Activated naive CD8-positive, alpha-beta T cell treated with anti-CD3 and anti-CD28 coated beads, Interleukin-2, amount 10 ng/mL, durations not matched to agents 7 days and 5 days (primary cell): ENCODE measurements around the gene PRDM12. TPM values are rescaled to one million over a fixed set of nuclear protein-coding genes. Genes with fewer than 3 reads are reported as not detected.
A peak's percentile ranks its signal among the peaks of the same experiment; 100 is the strongest.
"Not testable (repeated sequence)": the region's sequence is repeated elsewhere in the genome, so short reads cannot be mapped to it uniquely, and the experiment has no call there.

ENCODE experiments used
- ATAC-seq: fragments of 150-1000 bp; cut with Tn5 transposase; one replicate; pipeline ENCODE4 v1.10.0; 2021; ENCODE audit warnings: low read depth, moderate library complexity
- POLR2A ChIA-PET: fragments of 350-600 bp; sonication (Branson Sonifier 250); formaldehyde crosslinking; loops from one replicate; lab custom pipeline; 2021; ENCODE audit warnings: antibody characterized with exemption; lab: Charles Lee
- DNase-seq: peaks from one replicate; pipeline ENCODE4 v3.0.0; 2021
- H3K27ac Mint-ChIP-seq: one replicate; pipeline ENCODE4 v1.8.0; 2022; ENCODE audit warnings: mild to moderate bottlenecking, mixed read lengths
- H3K27me3 Mint-ChIP-seq: one replicate; pipeline ENCODE4 v1.8.0; 2022; ENCODE audit warnings: mild to moderate bottlenecking, moderate library complexity, mixed read lengths
- H3K36me3 Mint-ChIP-seq: one replicate; pipeline ENCODE4 v1.8.0; 2021; ENCODE audit warnings: mild to moderate bottlenecking, mixed read lengths
- H3K4me1 Mint-ChIP-seq: one replicate; pipeline ENCODE4 v1.8.0; 2021; ENCODE audit warnings: mixed read lengths
- H3K4me3 Mint-ChIP-seq: one replicate; pipeline ENCODE4 v1.8.0; 2022; ENCODE audit warnings: mild to moderate bottlenecking, moderate library complexity, mixed read lengths
- H3K9me3 Mint-ChIP-seq: one replicate; pipeline ENCODE4 v1.8.0; 2021; ENCODE audit warnings: mixed read lengths
- total RNA-seq, 2 experiments: library from RNA; stranded (reverse); gene quantifications; one replicate each; pipeline ENCODE4 v1.2.3, GENCODE V29; 2021

PRDM12 gene
- total RNA-seq, 2 experiments from 2014 or later, result 0.17 TPM; not detected in 1

DNA sequence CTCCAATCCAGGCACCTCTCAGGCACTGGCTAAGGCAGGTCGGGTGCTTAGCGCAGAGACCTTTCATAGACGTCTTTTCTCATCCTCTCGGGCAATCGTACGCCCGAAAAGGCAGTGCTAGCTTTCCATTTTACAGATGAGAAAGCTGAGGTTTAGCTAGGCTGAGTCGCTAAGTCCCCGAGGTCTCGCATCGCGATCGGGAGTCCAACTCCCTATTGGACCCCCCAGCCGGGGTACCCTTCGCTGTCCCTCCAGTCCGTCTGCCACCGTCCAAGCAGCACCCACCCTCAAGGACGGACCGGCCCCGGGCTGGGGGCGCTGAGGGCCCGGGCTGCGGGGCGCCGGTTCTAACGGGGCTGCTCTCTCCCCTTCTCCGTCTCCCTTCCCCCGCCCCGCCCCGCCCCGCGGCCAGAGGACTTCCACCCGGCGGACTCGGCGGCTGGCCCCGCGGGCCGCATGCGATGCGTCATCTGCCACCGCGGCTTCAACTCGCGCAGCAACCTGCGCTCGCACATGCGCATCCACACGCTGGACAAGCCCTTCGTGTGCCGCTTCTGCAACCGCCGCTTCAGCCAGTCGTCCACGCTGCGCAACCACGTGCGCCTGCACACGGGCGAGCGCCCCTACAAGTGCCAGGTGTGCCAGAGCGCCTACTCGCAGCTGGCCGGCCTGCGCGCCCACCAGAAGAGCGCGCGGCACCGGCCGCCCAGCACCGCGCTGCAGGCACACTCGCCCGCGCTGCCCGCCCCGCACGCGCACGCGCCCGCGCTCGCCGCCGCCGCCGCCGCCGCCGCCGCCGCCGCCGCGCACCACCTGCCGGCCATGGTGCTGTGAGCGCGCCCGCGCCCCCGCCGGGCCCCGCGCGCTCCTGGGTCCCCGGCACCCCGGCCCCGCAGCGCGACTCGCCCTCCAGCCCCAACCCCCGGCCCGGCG lies 16.7 kb downstream of the PRDM12 start:
- H3K4me3 Mint-ChIP-seq, result no peak overlapping the region
- POLR2A ChIA-PET, result interaction anchor here (1.8 kb wide), 1 partner anchor 12 kb away, joined by 4 read pairs; the partner anchor contains the start of gene EXOSC2
- no peaks in the 10 kb centered on the region for H3K9me3 Mint-ChIP-seq
- H3K4me1 Mint-ChIP-seq, result peaks cover 6% of the 10 kb centered on the region
- H3K36me3 Mint-ChIP-seq, result no peaks in the 10 kb centered on the region
- H3K27ac Mint-ChIP-seq, result no peak overlapping the region
- ATAC-seq (peak; percentile 48), DNase-seq (peak; percentile 68)
- H3K27me3 Mint-ChIP-seq, result peaks cover 32% of the 10 kb centered on the region

DNA sequence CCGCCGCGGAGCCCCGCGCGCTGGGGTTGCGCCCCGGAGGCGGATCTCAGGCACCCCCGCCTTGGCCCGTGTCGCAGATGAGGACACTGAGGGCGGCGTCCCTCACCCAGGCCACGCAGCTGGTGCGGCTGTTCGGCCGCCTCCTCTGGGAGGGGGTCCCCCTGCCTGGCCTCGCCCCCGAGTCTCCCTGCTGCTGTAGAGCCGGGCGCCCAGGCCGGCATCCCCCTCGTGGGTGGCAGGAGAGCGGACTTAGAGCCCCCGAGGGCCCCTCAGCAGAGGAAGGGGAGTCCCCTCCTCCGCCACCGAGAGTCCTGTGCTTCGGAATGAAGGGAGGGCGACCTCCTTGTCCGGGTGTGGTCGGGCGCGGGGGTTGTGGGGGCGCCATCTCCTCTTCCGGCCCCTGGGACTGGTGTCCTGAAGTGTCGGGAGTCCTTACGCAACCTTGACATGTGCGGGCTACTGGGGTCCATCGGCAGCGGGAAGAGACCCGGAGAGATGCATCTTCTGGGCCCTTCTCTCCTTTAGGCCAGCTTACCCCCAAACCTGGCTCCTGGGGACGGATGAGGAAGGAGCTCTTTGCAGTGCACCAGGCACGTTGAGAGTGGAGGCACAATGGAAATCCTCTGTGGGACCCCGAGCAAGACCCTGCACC lies 17.5 kb downstream of the PRDM12 start:
- Mint-ChIP-seq H3K36me3 (no peaks in the 10 kb centered on the region), H3K27me3 (peaks cover 32% of the 10 kb centered on the region), H3K9me3 (no peaks in the 10 kb centered on the region), H3K27ac (no peak overlapping the region), H3K4me1 (peaks cover 6% of the 10 kb centered on the region), H3K4me3 (peak overlapping the region; percentile 87)
- POLR2A ChIA-PET, result interaction anchor here (0.9 to 1.8 kb wide), 2 partner anchors 11 to 219 kb away, joined by 3 to 4 read pairs; partner anchors contain the start of gene EXOSC2
- ATAC-seq (peak; percentile 23), DNase-seq (peak; percentile 63)

GRCh38 chr9:130682421-130683121 lies 18.2 kb downstream of the PRDM12 start:
- POLR2A ChIA-PET, result interaction anchor here (0.7 to 1.8 kb wide), 3 partner anchors 11 to 412 kb away, joined by 3 to 4 read pairs (median 3); partner anchors contain the start of gene EXOSC2
- Mint-ChIP-seq H3K36me3 (no peaks in the 10 kb centered on the region), H3K27me3 (peaks cover 28% of the 10 kb centered on the region), H3K27ac (peak overlapping the region; percentile 2), H3K4me1 (peaks cover 6% of the 10 kb centered on the region), H3K4me3 (peak overlapping the region; percentile 87), H3K9me3 (no peaks in the 10 kb centered on the region)
- DNase-seq (peak; percentile 69), ATAC-seq (no peak)

GRCh38 chr9:130685104-130685503 lies 20.7 kb downstream of the PRDM12 start:
- POLR2A ChIA-PET, result interaction anchor here (0.9 kb wide), 1 partner anchor 222 kb away, joined by 3 read pairs; no protein-coding TSS in a partner anchor

GRCh38 chr9:130685945-130686344 lies 21.6 kb downstream of the PRDM12 start:
- POLR2A ChIA-PET, DNase-seq, H3K27ac Mint-ChIP-seq, H3K4me3 Mint-ChIP-seq, H3K36me3 Mint-ChIP-seq, H3K9me3 Mint-ChIP-seq, ATAC-seq: not testable (repeated sequence)
- Mint-ChIP-seq H3K27me3 (peaks cover 13% of the 10 kb centered on the region), H3K4me1 (peaks cover 16% of the 10 kb centered on the region)

More at GRCh38 chr9:130685104-130685503, 20.7 kb downstream of the PRDM12 start:
- no peak overlapping the region for H3K4me3 Mint-ChIP-seq
- H3K36me3 Mint-ChIP-seq, result no peaks in the 10 kb centered on the region
- H3K27me3 Mint-ChIP-seq, result peaks cover 17% of the 10 kb centered on the region
- no peak for DNase-seq
- no peak overlapping the region for H3K27ac Mint-ChIP-seq
- no peaks in the 10 kb centered on the region for H3K9me3 Mint-ChIP-seq
- ATAC-seq, result no peak
- peaks cover 12% of the 10 kb centered on the region for H3K4me1 Mint-ChIP-seq

- H3K36me3 Mint-ChIP-seq, result no peaks in the 10 kb centered on the region
- peaks cover 10% of the 10 kb centered on the region for H3K4me1 Mint-ChIP-seq
- H3K9me3 Mint-ChIP-seq, result no peaks in the 10 kb centered on the region
- no peak overlapping the region for H3K4me3 Mint-ChIP-seq
- H3K27me3 Mint-ChIP-seq, result peaks cover 11% of the 10 kb centered on the region
- POLR2A ChIA-PET, result no interaction called here
- ATAC-seq (no peak), DNase-seq (no peak)
- H3K27ac Mint-ChIP-seq, result no peak overlapping the region
These were observed 23.2 kb downstream of the PRDM12 start for GRCh38 chr9:130687615-130688014.

GRCh38 chr9:130688072-130688471 lies 23.7 kb downstream of the PRDM12 start:
- Mint-ChIP-seq H3K27me3 (peaks cover 8% of the 10 kb centered on the region), H3K36me3 (no peaks in the 10 kb centered on the region), H3K9me3 (no peaks in the 10 kb centered on the region), H3K4me3 (no peak overlapping the region), H3K4me1 (peaks cover 12% of the 10 kb centered on the region), H3K27ac (no peak overlapping the region)
- ATAC-seq (no peak), DNase-seq (no peak)
- POLR2A ChIA-PET, result no interaction called here

- Mint-ChIP-seq H3K4me1 (peaks cover 19% of the 10 kb centered on the region), H3K9me3 (no peaks in the 10 kb centered on the region), H3K27me3 (peaks cover 6% of the 10 kb centered on the region), H3K36me3 (peaks cover 4% of the 10 kb centered on the region), H3K27ac (no peak overlapping the region), H3K4me3 (no peak overlapping the region)
- no peak for ATAC-seq
- DNase-seq, result no peak
- POLR2A ChIA-PET, result interaction anchor here (0.6 kb wide), 1 partner anchor 45 kb away, joined by 4 read pairs; no protein-coding TSS in a partner anchor
These were observed 25.2 kb downstream of the PRDM12 start for GRCh38 chr9:130689572-130689936.

DNA sequence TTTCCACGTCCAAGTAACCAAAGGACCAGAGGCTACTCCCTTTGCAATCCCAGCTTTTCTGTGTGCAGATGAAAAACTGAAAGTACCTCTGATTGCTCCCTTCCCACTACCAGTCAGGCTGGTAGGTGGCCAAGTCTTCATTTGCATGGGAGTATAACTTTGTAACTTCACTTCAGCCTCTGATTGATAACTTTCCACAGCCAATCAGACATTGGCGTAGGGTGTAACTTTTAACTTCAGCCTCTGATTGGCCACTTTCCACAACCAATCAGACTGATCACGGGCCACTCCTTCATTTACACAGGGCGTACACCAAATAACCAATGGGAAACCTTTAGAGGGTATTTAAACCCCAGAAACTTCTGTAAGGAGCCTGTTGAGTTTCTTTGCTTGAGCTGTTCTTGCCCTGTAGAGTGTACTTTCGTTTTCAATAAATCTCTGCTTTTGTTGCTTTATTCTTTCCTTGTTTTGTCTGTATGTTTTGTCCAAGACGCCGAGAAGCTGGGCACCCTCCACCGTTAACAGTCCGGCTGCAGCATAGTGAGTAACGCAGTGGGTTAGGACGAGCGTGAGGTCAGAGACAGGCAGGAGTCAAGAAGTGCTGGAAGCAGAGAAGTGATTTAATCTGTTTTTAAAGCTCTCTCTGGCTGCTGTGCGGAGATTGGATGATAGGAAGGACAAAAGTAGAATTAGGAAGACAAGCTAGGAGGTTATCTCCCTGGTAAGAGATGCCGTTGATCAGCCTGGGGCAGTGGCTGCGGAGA lies 25.7 kb downstream of the PRDM12 start:
- Mint-ChIP-seq H3K27ac (no peak overlapping the region), H3K36me3 (peaks cover 7% of the 10 kb centered on the region), H3K4me3 (no peak overlapping the region), H3K27me3 (peaks cover 5% of the 10 kb centered on the region), H3K4me1 (peaks cover 23% of the 10 kb centered on the region), H3K9me3 (no peaks in the 10 kb centered on the region)
- POLR2A ChIA-PET, result interaction anchor here (0.6 to 0.7 kb wide), 2 partner anchors 46 to 385 kb away, joined by 4 read pairs; no protein-coding TSS in a partner anchor
- DNase-seq (no peak), ATAC-seq (no peak)

GRCh38 chr9:130692321-130692720 lies 27.9 kb downstream of the PRDM12 start:
- no peak for ATAC-seq
- Mint-ChIP-seq H3K36me3 (peaks cover 23% of the 10 kb centered on the region), H3K27me3 (peaks cover 3% of the 10 kb centered on the region), H3K27ac (peak overlapping the region; percentile 64), H3K4me3 (peak overlapping the region; percentile 97), H3K9me3 (no peaks in the 10 kb centered on the region), H3K4me1 (peaks cover 38% of the 10 kb centered on the region)
- no peak for DNase-seq
- POLR2A ChIA-PET, result interaction anchor here (1.5 to 1.7 kb wide), 2 partner anchors 21 to 113 kb away, joined by 6 to 7 read pairs; partner anchors contain the start of gene FUBP3

- Mint-ChIP-seq H3K27ac (peak overlapping the region; percentile 97), H3K9me3 (no peaks in the 10 kb centered on the region), H3K4me1 (peaks cover 40% of the 10 kb centered on the region), H3K36me3 (peaks cover 25% of the 10 kb centered on the region), H3K27me3 (peaks cover 3% of the 10 kb centered on the region), H3K4me3 (peak overlapping the region; percentile 97)
- POLR2A ChIA-PET, result interaction anchor here (0.7 to 1.7 kb wide), 6 partner anchors 9 to 113 kb away, joined by 3 to 7 read pairs (median 5); partner anchors contain the start of gene FUBP3
- ATAC-seq (no peak), DNase-seq (no peak)
These were observed 28.7 kb downstream of the PRDM12 start for GRCh38 chr9:130693101-130693425.
